ENCODE results near the gene GAST. TPM values are rescaled to one million over a fixed set of nuclear protein-coding genes. Genes with fewer than 3 reads are reported as not detected.
A peak's percentile ranks its signal among the peaks of the same experiment; 100 is the strongest.

Gene GAST
- total and polyA plus RNA-seq, 2 of the 4 experiments (the other 2 are of a cell fraction), result not detected

DNA sequence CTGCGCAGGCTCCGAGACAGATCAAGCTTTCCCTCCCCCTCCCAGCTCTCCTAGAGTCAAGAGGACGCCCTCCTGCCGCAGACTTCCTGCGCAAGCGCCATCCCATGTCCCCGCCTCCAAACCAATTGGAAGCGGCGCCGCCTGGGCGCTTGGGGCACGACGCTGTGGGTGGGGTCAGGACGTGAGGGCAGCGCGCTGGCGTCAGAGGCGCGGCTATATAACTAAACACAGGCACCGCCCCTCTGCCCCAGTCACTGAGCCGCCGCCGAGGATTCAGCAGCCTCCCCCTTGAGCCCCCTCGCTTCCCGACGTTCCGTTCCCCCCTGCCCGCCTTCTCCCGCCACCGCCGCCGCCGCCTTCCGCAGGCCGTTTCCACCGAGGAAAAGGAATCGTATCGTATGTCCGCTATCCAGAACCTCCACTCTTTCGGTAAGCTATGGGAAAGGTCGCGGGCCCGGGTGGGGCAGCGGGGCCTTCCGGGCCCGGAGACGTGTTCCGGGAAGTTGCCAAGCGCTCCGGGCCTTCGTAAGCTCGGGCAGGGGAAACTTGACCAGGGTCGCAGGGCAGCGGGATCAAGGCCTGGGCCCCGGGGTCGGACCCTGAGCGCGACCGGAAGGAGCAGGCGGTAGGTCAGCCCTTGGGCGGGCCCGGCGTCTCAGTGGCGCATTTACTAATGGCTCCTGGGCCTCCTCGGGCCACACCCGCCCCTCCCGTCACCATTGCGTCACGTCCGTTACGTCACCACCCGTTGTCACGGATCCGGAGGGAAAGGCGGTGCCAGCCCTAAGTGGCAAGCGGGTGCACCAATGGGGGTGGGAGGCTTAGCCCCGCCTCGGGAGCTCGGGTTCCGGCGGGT is 23.3 kb upstream of the GAST start, which contains the start of gene EIF1:
TSS of gene EIF1 (plus strand) at position 245 of the 856 bp plus-strand sequence. CDS start at position 399, 154 bp downstream.
- H4K8ac ChIP-seq (ENCODE audit: low read depth in 2 of 2, low read length in 2 of 2), result peak within 1 kb of the TSS; percentile 70 to 99
- H2BK5ac ChIP-seq (ENCODE audit: low read depth, low read length, poor library complexity, severe bottlenecking), result peak within 1 kb of the TSS; percentile 83
- H3K18ac ChIP-seq (ENCODE audit: low read depth, low read length), result peak within 1 kb of the TSS; percentile 73
- peaks cover 19 to 47% of the 10 kb centered on the region in 2 experiments for H3K79me1 ChIP-seq (ENCODE audit: low read depth in 1 of 2, low read length in 2 of 2)
- peak within 1 kb of the TSS; percentile 100 for H2AK9ac ChIP-seq (replicated peaks; ENCODE audit: low read depth, low read length, poor library complexity)
- no peaks in the 10 kb centered on the region for H3K27me3 ChIP-seq (ENCODE audit: control insufficient read depth, insufficient read depth, low read length)
- peak within 1 kb of the TSS; percentile 93 for H3K56ac ChIP-seq (ENCODE audit: extremely low read depth, insufficient read depth, low read length)
- H3K9me3 ChIP-seq (ENCODE audit: control insufficient read depth, insufficient read depth, low read length), result no peaks in the 10 kb centered on the region
- peak within 1 kb of the TSS; percentile 97 for H3K23ac ChIP-seq (ENCODE audit: low read depth, low read length)
- no peak within 1 kb of the TSS for H2BK15ac ChIP-seq (ENCODE audit: low read depth, low read length)
- H3K36me3 ChIP-seq (ENCODE audit: control insufficient read depth, insufficient read depth, low read length), result peaks cover 38% of the 10 kb centered on the region
- peaks cover 3% of the 10 kb centered on the region for H3K4me1 ChIP-seq (ENCODE audit: control insufficient read depth, insufficient read depth, low read length)
- peak within 1 kb of the TSS; percentile 98 for H4K91ac ChIP-seq (ENCODE audit: insufficient read depth, low read depth, low read length)
- no TSS peak for BruUV-seq (replicated peaks)
- ChIA-PET CTCF (interaction anchor here (1.0 to 1.2 kb wide), 2 partner anchors 10 to 26 kb away, joined by 4 read pairs; no protein-coding TSS in a partner anchor), POLR2A (ENCODE audit: unreplicated experiment) (interaction anchor here (0.5 to 1.4 kb wide), 15 partner anchors 8 to 1590 kb away, joined by 3 to 10 read pairs (median 3); partner anchors contain the start of gene JUP)
- peaks cover 11% of the 10 kb centered on the region for H3K9me1 ChIP-seq (ENCODE audit: insufficient read depth, low read length)
- H3K4ac ChIP-seq (ENCODE audit: low read depth, low read length), result peak within 1 kb of the TSS; percentile 99
- peak within 1 kb of the TSS; percentile 28; the same call in 1 of the 2 replicates for H2BK20ac ChIP-seq (ENCODE audit: low read depth, low read length)
- peak within 1 kb of the TSS; percentile 95 for H4K5ac ChIP-seq (ENCODE audit: low read depth, low read length)
- H2AFZ ChIP-seq (replicated peaks; ENCODE audit: low read length, poor library complexity), result peak within 1 kb of the TSS; percentile 94
- H2AK5ac ChIP-seq (ENCODE audit: low read depth, low read length), result peak within 1 kb of the TSS; percentile 98
- intact Hi-C loops (cut with micrococcal nuclease), result no loop called here
- dilution Hi-C loops (cut with HindIII; ENCODE audit: low sequenced_read_pairs, unreplicated experiment), result no loop called here
- peak within 1 kb of the TSS; percentile 66 for H2BK120ac ChIP-seq (ENCODE audit: low read depth, low read length)
- peak; percentile 99 for DNase-seq
- peak within 1 kb of the TSS; percentile 75 for H3K4me3 ChIP-seq (ENCODE audit: insufficient read depth, low read depth, low read length)
- peak within 1 kb of the TSS; percentile 100 for H3K4me2 ChIP-seq (ENCODE audit: low read depth, low read length)
- H4K20me1 ChIP-seq (ENCODE audit: insufficient read depth, low read length), result peaks cover 50% of the 10 kb centered on the region
- H3K14ac ChIP-seq (replicated peaks; ENCODE audit: low read depth, low read length), result peak within 1 kb of the TSS; percentile 100
- in situ Hi-C loops (cut with MboI; ENCODE audit: low sequenced_read_pairs), result no loop called here
- ATAC-seq (ENCODE audit: low read depth), result peak; percentile 83
- WGBS, 2 experiments (ENCODE audit: extremely low coverage in 2 of 2, insufficient read length in 1 of 2), result 1% methylated on average over 28 of the region's 81 CpGs; no CpG with 5 or more reads in 1 of the 2 experiments
- H3K27ac ChIP-seq (ENCODE audit: insufficient read depth, low read length), result peak within 1 kb of the TSS; percentile 91
- peak within 1 kb of the TSS; percentile 97 for H3K9ac ChIP-seq (ENCODE audit: low read depth, low read length)
- TF ChIP-seq MXI1 (IDR thresholded peaks at IDR 0.05; ENCODE audit: borderline replicate concordance, low read depth, low read length) (0 out of 2 replicates have a peak, but pooled peaks have one; percentile 6), SMC3 (IDR thresholded peaks at IDR 0.05; ENCODE audit: low read depth, low read length) (no peak), MAFK (IDR thresholded peaks at IDR 0.05; ENCODE audit: low read depth, low read length) (no peak), RCOR1 (IDR thresholded peaks at IDR 0.05; ENCODE audit: insufficient replicate concordance, low read length) (no peak), CEBPB (IDR thresholded peaks at IDR 0.05; ENCODE audit: low read depth, low read length) (peak; percentile 99), CHD1 (IDR thresholded peaks at IDR 0.05; ENCODE audit: low read depth, low read length) (no peak; the same call in 1 of the 2 replicates), FOS (IDR thresholded peaks at IDR 0.05; ENCODE audit: low read depth, low read length) (peak; percentile 49; the same call in 1 of the 2 replicates), RAD21 (IDR thresholded peaks at IDR 0.05; ENCODE audit: low read length) (no peak), MAZ (IDR thresholded peaks at IDR 0.05; ENCODE audit: borderline replicate concordance, low read depth, low read length) (peak; percentile 97)
- TF ChIP-seq, protein P1, sequence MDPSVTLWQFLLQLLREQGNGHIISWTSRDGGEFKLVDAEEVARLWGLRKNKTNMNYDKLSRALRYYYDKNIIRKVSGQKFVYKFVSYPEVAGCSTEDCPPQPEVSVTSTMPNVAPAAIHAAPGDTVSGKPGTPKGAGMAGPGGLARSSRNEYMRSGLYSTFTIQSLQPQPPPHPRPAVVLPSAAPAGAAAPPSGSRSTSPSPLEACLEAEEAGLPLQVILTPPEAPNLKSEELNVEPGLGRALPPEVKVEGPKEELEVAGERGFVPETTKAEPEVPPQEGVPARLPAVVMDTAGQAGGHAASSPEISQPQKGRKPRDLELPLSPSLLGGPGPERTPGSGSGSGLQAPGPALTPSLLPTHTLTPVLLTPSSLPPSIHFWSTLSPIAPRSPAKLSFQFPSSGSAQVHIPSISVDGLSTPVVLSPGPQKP (IDR thresholded peaks at IDR 0.05; ENCODE audit: borderline replicate concordance, low read depth, low read length), result no peak
- TF ChIP-seq, protein P2, sequence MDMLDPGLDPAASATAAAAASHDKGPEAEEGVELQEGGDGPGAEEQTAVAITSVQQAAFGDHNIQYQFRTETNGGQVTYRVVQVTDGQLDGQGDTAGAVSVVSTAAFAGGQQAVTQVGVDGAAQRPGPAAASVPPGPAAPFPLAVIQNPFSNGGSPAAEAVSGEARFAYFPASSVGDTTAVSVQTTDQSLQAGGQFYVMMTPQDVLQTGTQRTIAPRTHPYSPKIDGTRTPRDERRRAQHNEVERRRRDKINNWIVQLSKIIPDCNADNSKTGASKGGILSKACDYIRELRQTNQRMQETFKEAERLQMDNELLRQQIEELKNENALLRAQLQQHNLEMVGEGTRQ (IDR thresholded peaks at IDR 0.05; ENCODE audit: low read depth, low read length), result peak; percentile 22; the same call in 1 of the 2 replicates
- TF ChIP-seq, protein P3, sequence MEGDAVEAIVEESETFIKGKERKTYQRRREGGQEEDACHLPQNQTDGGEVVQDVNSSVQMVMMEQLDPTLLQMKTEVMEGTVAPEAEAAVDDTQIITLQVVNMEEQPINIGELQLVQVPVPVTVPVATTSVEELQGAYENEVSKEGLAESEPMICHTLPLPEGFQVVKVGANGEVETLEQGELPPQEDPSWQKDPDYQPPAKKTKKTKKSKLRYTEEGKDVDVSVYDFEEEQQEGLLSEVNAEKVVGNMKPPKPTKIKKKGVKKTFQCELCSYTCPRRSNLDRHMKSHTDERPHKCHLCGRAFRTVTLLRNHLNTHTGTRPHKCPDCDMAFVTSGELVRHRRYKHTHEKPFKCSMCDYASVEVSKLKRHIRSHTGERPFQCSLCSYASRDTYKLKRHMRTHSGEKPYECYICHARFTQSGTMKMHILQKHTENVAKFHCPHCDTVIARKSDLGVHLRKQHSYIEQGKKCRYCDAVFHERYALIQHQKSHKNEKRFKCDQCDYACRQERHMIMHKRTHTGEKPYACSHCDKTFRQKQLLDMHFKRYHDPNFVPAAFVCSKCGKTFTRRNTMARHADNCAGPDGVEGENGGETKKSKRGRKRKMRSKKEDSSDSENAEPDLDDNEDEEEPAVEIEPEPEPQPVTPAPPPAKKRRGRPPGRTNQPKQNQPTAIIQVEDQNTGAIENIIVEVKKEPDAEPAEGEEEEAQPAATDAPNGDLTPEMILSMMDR (conservative IDR thresholded peaks at IDR 0.05; ENCODE audit: low read depth, low read length), result no peak
